ENCODE data around the gene TMEM18. TPM values are rescaled to one million over a fixed set of nuclear protein-coding genes. Genes with fewer than 3 reads are reported as not detected.

TMEM18 gene
- total and polyA plus RNA-seq, 2 donors (not counting 1 experiment from before 2014, with no cell fraction given) = 15.2 to 39.7 TPM

GRCh38 chr2:715038-715437 is 37.8 kb upstream of the TMEM18 start:
- no peak overlapping the region for H3K27ac ChIP-seq (ENCODE audit: insufficient read depth, low read length)
- no peaks in the 10 kb centered on the region for H3K79me2 ChIP-seq (ENCODE audit: control insufficient read depth, insufficient read depth, low read length)
- H4K20me1 ChIP-seq (ENCODE audit: control insufficient read depth, extremely low read depth, insufficient read depth, low read length) = no peaks in the 10 kb centered on the region
- no peaks in the 10 kb centered on the region for H3K9me3 ChIP-seq (ENCODE audit: control insufficient read depth, insufficient read depth, low read depth, low read length)
- no peak overlapping the region for H2AFZ ChIP-seq (ENCODE audit: low read length)
- no peaks in the 10 kb centered on the region for H3K4me1 ChIP-seq (ENCODE audit: control insufficient read depth, extremely low read depth, insufficient read depth, low read length)
- TF ChIP-seq EZH2 (IDR thresholded peaks at IDR 0.05; ENCODE audit: low read length, missing control alignments) (no peak), CTCF (conservative IDR thresholded peaks at IDR 0.05 in 1 of 2, IDR thresholded peaks at IDR 0.05 in 1 of 2; ENCODE audit: low read depth in 1 of 2, low read length in 2 of 2) (no peak)
- no peak overlapping the region for H3K9ac ChIP-seq (ENCODE audit: insufficient read depth, low read length)
- no peak overlapping the region for H3K4me3 ChIP-seq (replicated peaks in 1 of 4; ENCODE audit: control extremely low read depth in 1 of 4, insufficient read depth in 1 of 4, low read depth in 3 of 4, low read length in 4 of 4)
- no peaks in the 10 kb centered on the region for H3K36me3 ChIP-seq (ENCODE audit: control insufficient read depth, insufficient read depth, low read length)
- H3K27me3 ChIP-seq (ENCODE audit: control insufficient read depth, insufficient read depth, low read length) = no peaks in the 10 kb centered on the region
- DNase-seq (ENCODE audit: low read depth in 2 of 2) = no peak
- no peak overlapping the region for H3K4me2 ChIP-seq (ENCODE audit: extremely low read depth, insufficient read depth, low read length)

- Histone ChIP-seq H3K27me3 (ENCODE audit: control insufficient read depth, insufficient read depth, low read length) (no peaks in the 10 kb centered on the region), H3K27ac (ENCODE audit: insufficient read depth, low read length) (no peak overlapping the region), H3K9ac (ENCODE audit: insufficient read depth, low read length) (no peak overlapping the region), H3K9me3 (ENCODE audit: control insufficient read depth, insufficient read depth, low read depth, low read length) (no peaks in the 10 kb centered on the region), H3K4me2 (ENCODE audit: extremely low read depth, insufficient read depth, low read length) (no peak overlapping the region), H3K4me1 (ENCODE audit: control insufficient read depth, extremely low read depth, insufficient read depth, low read length) (no peaks in the 10 kb centered on the region), H3K4me3 (replicated peaks in 1 of 4; ENCODE audit: control extremely low read depth in 1 of 4, insufficient read depth in 1 of 4, low read depth in 3 of 4, low read length in 4 of 4) (no peak overlapping the region), H4K20me1 (ENCODE audit: control insufficient read depth, extremely low read depth, insufficient read depth, low read length) (no peaks in the 10 kb centered on the region), H3K79me2 (ENCODE audit: control insufficient read depth, insufficient read depth, low read length) (no peaks in the 10 kb centered on the region), H2AFZ (ENCODE audit: low read length) (no peak overlapping the region), H3K36me3 (ENCODE audit: control insufficient read depth, insufficient read depth, low read length) (no peaks in the 10 kb centered on the region)
- DNase-seq (ENCODE audit: low read depth in 2 of 2) = peak; percentile 10 to 52
- no peak for TF ChIP-seq EZH2 (IDR thresholded peaks at IDR 0.05; ENCODE audit: low read length, missing control alignments)
- peak; percentile 62 to 80 for TF ChIP-seq CTCF (conservative IDR thresholded peaks at IDR 0.05 in 1 of 2, IDR thresholded peaks at IDR 0.05 in 1 of 2; ENCODE audit: low read depth in 1 of 2, low read length in 2 of 2)
Observed at GRCh38 chr2:714005-714741, 37.0 kb upstream of the TMEM18 start.

GRCh38 chr2:710867-711665 is 33.9 kb upstream of the TMEM18 start:
- no peaks in the 10 kb centered on the region for H3K4me1 ChIP-seq (ENCODE audit: control insufficient read depth, extremely low read depth, insufficient read depth, low read length)
- no peaks in the 10 kb centered on the region for H3K27me3 ChIP-seq (ENCODE audit: control insufficient read depth, insufficient read depth, low read length)
- H2AFZ ChIP-seq (ENCODE audit: low read length) = no peak overlapping the region
- H3K36me3 ChIP-seq (ENCODE audit: control insufficient read depth, insufficient read depth, low read length) = no peaks in the 10 kb centered on the region
- no peak overlapping the region for H3K27ac ChIP-seq (ENCODE audit: insufficient read depth, low read length)
- H4K20me1 ChIP-seq (ENCODE audit: control insufficient read depth, extremely low read depth, insufficient read depth, low read length) = no peaks in the 10 kb centered on the region
- H3K4me2 ChIP-seq (ENCODE audit: extremely low read depth, insufficient read depth, low read length) = no peak overlapping the region
- no peak overlapping the region for H3K4me3 ChIP-seq (replicated peaks in 1 of 4; ENCODE audit: control extremely low read depth in 1 of 4, insufficient read depth in 1 of 4, low read depth in 3 of 4, low read length in 4 of 4)
- H3K9me3 ChIP-seq (ENCODE audit: control insufficient read depth, insufficient read depth, low read depth, low read length) = no peaks in the 10 kb centered on the region
- DNase-seq (ENCODE audit: low read depth in 2 of 2) = no peak
- TF ChIP-seq EZH2 (IDR thresholded peaks at IDR 0.05; ENCODE audit: low read length, missing control alignments) (no peak), CTCF (conservative IDR thresholded peaks at IDR 0.05 in 1 of 2, IDR thresholded peaks at IDR 0.05 in 1 of 2; ENCODE audit: low read depth in 1 of 2, low read length in 2 of 2) (no peak)
- no peaks in the 10 kb centered on the region for H3K79me2 ChIP-seq (ENCODE audit: control insufficient read depth, insufficient read depth, low read length)
- no peak overlapping the region for H3K9ac ChIP-seq (ENCODE audit: insufficient read depth, low read length)

Measured in fibroblast of lung (primary cell).